ENCODE measurements around the gene TCP10L.

- TF ChIP-seq POLR2AphosphoS5 (IDR thresholded peaks at IDR 0.05; ENCODE audit: low read depth, low read length): no peak
- TF ChIP-seq POLR2A (IDR thresholded peaks at IDR 0.05; ENCODE audit: low read depth, low read length): no peak
- no peak for TF ChIP-seq POU2F2 (IDR thresholded peaks at IDR 0.05; ENCODE audit: low read depth, low read length)
- no peak for TF ChIP-seq SPI1 (IDR thresholded peaks at IDR 0.05; ENCODE audit: low read depth, low read length)
- no peak for TF ChIP-seq PAX5 (IDR thresholded peaks at IDR 0.05; ENCODE audit: insufficient read depth, low read length, severe bottlenecking)
These were observed 2.3 kb upstream of the TCP10L start for GRCh38 chr21:32587651-32588050.
